Spleen (tissue), 11 donors: ENCODE results near the gene SMAP2. TPM values are rescaled to one million over a fixed set of nuclear protein-coding genes. Genes with fewer than 3 reads are reported as not detected.
A peak's percentile ranks its signal among the peaks of the same experiment; 100 is the strongest.

Experiments
- DNase-seq: peaks from one replicate; pipeline ENCODE4 v3.0.0-alpha.2; 2020
- H3K27ac ChIP-seq, 8 donors: fragments of 200-600 bp; sonication (generic) in 7 of 8; 1 replicate in 4 of 8; 2 replicates in 4 of 8; pipeline versions ENCODE4 v1.5.0 to v1.8.0; 2016 to 2021; ENCODE audit warnings: inconsistent platforms in 4 of 8, mild to moderate bottlenecking in 4 of 8, moderate library complexity in 1 of 8
- H3K27me3 ChIP-seq, 7 donors: fragments of 200-600 bp; sonication (generic) in 6 of 7; replicated peaks in 1 of 7; 1 replicate in 4 of 7; 2 replicates in 3 of 7; pipeline versions ENCODE4 v1.5.0 to v1.8.0; 2016 to 2021; ENCODE audit warnings: inconsistent platforms in 3 of 7, mild to moderate bottlenecking in 1 of 7
- H3K36me3 ChIP-seq, 6 donors: fragments of 200-600 bp; sonication (generic) in 5 of 6; 1 replicate in 4 of 6; 2 replicates in 2 of 6; pipeline versions ENCODE4 v1.5.0 to v1.8.0; 2016 to 2021; ENCODE audit warnings: inconsistent platforms in 2 of 6
- H3K4me1 ChIP-seq, 6 donors: fragments of 200-600 bp; sonication (generic) in 5 of 6; 1 replicate in 3 of 6; 2 replicates in 3 of 6; pipeline versions ENCODE4 v1.5.0 to v1.8.0; 2016 to 2021; ENCODE audit warnings: inconsistent platforms in 3 of 6
- H3K4me3 ChIP-seq, 8 donors: fragments of 200-600 bp; sonication (generic) in 7 of 8; 1 replicate in 4 of 8; 2 replicates in 4 of 8; pipeline versions ENCODE4 v1.5.0 to v1.8.0; 2016 to 2021; ENCODE audit warnings: inconsistent platforms in 4 of 8, mild to moderate bottlenecking in 4 of 8, moderate library complexity in 2 of 8
- H3K9me3 ChIP-seq, 8 donors: fragments of 200-600 bp; sonication (generic) in 7 of 8; 1 replicate in 4 of 8; 2 replicates in 4 of 8; pipeline versions ENCODE4 v1.5.0 to v1.8.0; 2016 to 2021; ENCODE audit warnings: inconsistent platforms in 4 of 8
- CTCF ChIP-seq, 11 experiments: fragments of 200-600 bp in 7 of 11; fragments of 450-650 bp in 4 of 11; sonication (generic) in 4 of 11; IDR thresholded peaks in 8 of 11; conservative IDR thresholded peaks in 3 of 11; 1 replicate in 7 of 11; 2 replicates in 4 of 11; pipeline versions ENCODE4 v1.4.0 to v1.8.0; 2016 to 2021; ENCODE audit warnings: antibody characterized with exemption in 11 of 11, inconsistent platforms in 4 of 11, mild to moderate bottlenecking in 1 of 11
- POLR2A ChIP-seq, 3 donors: fragments of 450-650 bp; IDR thresholded peaks; one replicate each; pipeline ENCODE4 v1.5.1; 2017; ENCODE audit warnings: antibody characterized with exemption in 3 of 3, mild to moderate bottlenecking in 1 of 3
- POLR2AphosphoS5 ChIP-seq, 3 donors: sonication (generic); formaldehyde crosslinking; IDR thresholded peaks; one replicate each; pipeline ENCODE4 v1.5.1; 2017; ENCODE audit warnings: antibody characterized with exemption in 3 of 3
- WGBS, 5 donors: extraction: QIAGEN DNeasy Blood & Tissue Kit in 3 of 5; methylation state at CpG; one replicate each; pipeline versions ENCODE4 v1.1.5 to v1.1.7; 2013 to 2018; 5-methylcytosine and 5-hydroxymethylcytosine counted together
- intact Hi-C: fragments of 100-400 bp; cut with DNase I; formaldehyde crosslinking; loops from one replicate; pipeline ENCODE4 v1.15.0; 2023; ENCODE audit warnings: low total_unique reads
- polyA plus RNA-seq, 3 donors: library from polyadenylated mRNA; stranded (reverse); fragments of 200-250 nt; gene quantifications; one replicate each; pipeline ENCODE4 v1.2.1, GENCODE V29; 2013
- total RNA-seq, 7 donors: library from RNA; depleted of rRNA in 3 of 7; stranded (reverse); fragments of >200 nt in 3 of 7; fragmentation: NEBNext Ultra II Directional in 4 of 7; extraction: Animal tissue kit (Norgen Biotek cat#: 25700) in 4 of 7; gene quantifications; one replicate each; pipeline versions ENCODE4 v1.1.0 to v1.2.1, GENCODE V29; 2016 to 2021
- donor health status: healthy with polysubstance abuse.
- donor health status: DM: no; HTN: no; CAD: no; lungs with moderate emphysema.
- donor health status: DM: no; HTN: no; CAD: no.
- donor health status: Bipolar disorder and iron deficiency.
- donor health status: healthy.
- donor health status: DM: no; HTN: no; CAD: no.
- donor health status: DM: yes; HTN: yes; CAD: no.

The SMAP2 gene
- total and polyA plus RNA-seq, 10 donors = 120 to 435 (median 221) TPM

GRCh38 chr1:40371707-40372258, 1.7 kb upstream of the SMAP2 start:
- DNase-seq = no peak
- peaks cover 3 to 31% (median 20%) of the 10 kb centered on the region in 6 donors for H3K4me1 ChIP-seq
- whole genome bisulfite sequencing, 5 donors = 67 to 74% (median 68%) methylated on average over 4 of the region's 4 CpGs
- H3K27me3 ChIP-seq = no peaks in the 10 kb centered on the region
- no peak for TF ChIP-seq CTCF (IDR thresholded peaks at IDR 0.05 in 8 of 11, conservative IDR thresholded peaks at IDR 0.05 in 3 of 11)
- no peak for TF ChIP-seq POLR2AphosphoS5 (IDR thresholded peaks at IDR 0.05)
- no peak for TF ChIP-seq POLR2A (IDR thresholded peaks at IDR 0.05)
- intact Hi-C loops = no loop called here
- H3K4me3 ChIP-seq = no peak overlapping the region
- peak overlapping the region in 1 of 8 donors; percentile 13 for H3K27ac ChIP-seq
- H3K36me3 ChIP-seq = peaks cover 0 to 12% (median 0%) of the 10 kb centered on the region in 6 donors
- H3K9me3 ChIP-seq = no peaks in the 10 kb centered on the region

DNA sequence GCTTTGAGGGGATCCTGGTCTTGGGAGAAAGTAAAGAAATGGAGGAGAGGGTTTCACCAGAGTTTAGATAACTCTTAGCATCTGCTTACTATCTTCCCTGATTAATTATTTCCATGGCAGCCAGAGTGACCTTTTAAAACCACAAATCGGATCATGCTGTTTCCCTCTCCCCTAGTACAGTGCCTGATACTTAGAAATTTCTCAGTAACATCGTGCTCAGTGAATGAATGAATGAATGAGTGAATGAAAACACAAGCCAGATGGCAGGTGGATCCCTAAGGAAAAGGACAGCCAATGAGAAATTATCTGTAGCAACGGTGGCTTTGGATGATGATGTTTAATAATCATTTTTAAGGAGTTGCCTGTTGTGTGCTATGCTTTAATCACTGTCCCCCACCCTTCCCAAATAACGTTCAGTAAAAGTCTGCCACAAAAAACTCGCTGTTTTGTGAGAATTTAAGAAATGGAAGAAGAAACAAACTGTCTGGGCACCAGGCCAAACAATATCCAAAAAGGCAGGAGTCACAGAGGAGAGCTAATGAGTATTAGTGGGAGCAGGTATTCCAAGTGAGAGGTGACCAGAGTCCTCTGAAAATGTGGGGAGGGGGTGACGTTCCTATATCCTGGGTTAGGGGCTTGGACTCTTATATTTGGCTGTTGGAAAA, 737 bp upstream of the SMAP2 start:
- peaks cover 0 to 21% (median 0%) of the 10 kb centered on the region in 6 donors for H3K36me3 ChIP-seq
- H3K27me3 ChIP-seq = no peaks in the 10 kb centered on the region
- peak overlapping the region in 5 of 8 donors; percentile 93 to 100 (median 100) for H3K27ac ChIP-seq
- peak overlapping the region in 7 of 8 donors; percentile 73 to 97 (median 95) for H3K4me3 ChIP-seq
- peaks cover 12 to 41% (median 30%) of the 10 kb centered on the region in 6 donors for H3K4me1 ChIP-seq
- no peak for TF ChIP-seq POLR2A (IDR thresholded peaks at IDR 0.05)
- TF ChIP-seq CTCF (IDR thresholded peaks at IDR 0.05 in 8 of 11, conservative IDR thresholded peaks at IDR 0.05 in 3 of 11) = no peak
- no peak for TF ChIP-seq POLR2AphosphoS5 (IDR thresholded peaks at IDR 0.05)
- intact Hi-C loops = no loop called here
- H3K9me3 ChIP-seq = no peaks in the 10 kb centered on the region
- WGBS, 5 donors = 43 to 54% (median 47%) methylated on average over 6 of the region's 6 CpGs
- DNase-seq = no peak

DNA sequence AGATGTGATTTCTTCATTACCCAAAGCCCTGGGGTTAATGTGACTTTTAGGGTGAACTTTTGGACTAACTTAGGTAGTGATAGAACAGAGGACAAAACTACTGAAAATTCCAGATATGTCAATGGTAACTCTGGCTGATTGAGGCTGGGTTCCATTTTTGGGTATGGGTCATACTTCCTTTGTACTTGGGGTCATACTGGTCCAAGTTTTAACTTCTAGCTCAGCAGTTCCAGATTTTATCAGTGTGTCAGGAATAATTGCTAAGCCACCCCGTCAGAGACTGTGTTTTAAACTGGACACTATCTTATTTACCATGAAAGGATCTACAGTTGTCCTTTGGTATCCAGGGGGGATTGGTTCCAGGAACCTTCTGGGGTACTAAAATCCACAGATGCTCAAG, 4.0 kb downstream of the SMAP2 start:
- H3K4me3 ChIP-seq = peak overlapping the region in 5 of 8 donors; percentile 0 to 97 (median 95)
- DNase-seq = no peak
- WGBS, 5 donors = 57 to 79% (median 67%) methylated on average over 1 of the region's 1 CpG
- H3K27me3 ChIP-seq = no peaks in the 10 kb centered on the region
- intact Hi-C loops = no loop called here
- peaks cover 0 to 49% (median 6%) of the 10 kb centered on the region in 6 donors for H3K36me3 ChIP-seq
- H3K9me3 ChIP-seq = no peaks in the 10 kb centered on the region
- H3K27ac ChIP-seq = peak overlapping the region in 7 of 8 donors; percentile 10 to 100 (median 100)
- peaks cover 46 to 88% (median 75%) of the 10 kb centered on the region in 6 donors for H3K4me1 ChIP-seq
- no peak for TF ChIP-seq CTCF (IDR thresholded peaks at IDR 0.05 in 8 of 11, conservative IDR thresholded peaks at IDR 0.05 in 3 of 11)
- TF ChIP-seq POLR2A (IDR thresholded peaks at IDR 0.05) = no peak
- TF ChIP-seq POLR2AphosphoS5 (IDR thresholded peaks at IDR 0.05) = no peak

- intact Hi-C loops = no loop called here
- WGBS, 5 donors = 30 to 87% (median 54%) methylated on average over 1 of the region's 1 CpG
- TF ChIP-seq POLR2A (IDR thresholded peaks at IDR 0.05) = no peak
- no peak for TF ChIP-seq CTCF (IDR thresholded peaks at IDR 0.05 in 8 of 11, conservative IDR thresholded peaks at IDR 0.05 in 3 of 11)
- peak in 1 of 3 donors; percentile 54 for TF ChIP-seq POLR2AphosphoS5 (IDR thresholded peaks at IDR 0.05)
- H3K4me1 ChIP-seq = peaks cover 66 to 100% (median 90%) of the 10 kb centered on the region in 6 donors
- H3K9me3 ChIP-seq = no peaks in the 10 kb centered on the region
- peaks cover 0 to 67% (median 6%) of the 10 kb centered on the region in 6 donors for H3K36me3 ChIP-seq
- DNase-seq = no peak
- peak overlapping the region in 3 of 8 donors; percentile 8 to 97 (median 96) for H3K4me3 ChIP-seq
- no peaks in the 10 kb centered on the region for H3K27me3 ChIP-seq
- H3K27ac ChIP-seq = peak overlapping the region; percentile 95 to 100 (median 98)
These were observed 6.4 kb downstream of the SMAP2 start for GRCh38 chr1:40379785-40380452.
